Osteocyte (in vitro differentiated cells): ENCODE measurements around the gene GNGT1. TPM values are rescaled to one million over a fixed set of nuclear protein-coding genes. Genes with fewer than 3 reads are reported as not detected.
"Not testable (repeated sequence)": the region's sequence is repeated elsewhere in the genome, so short reads cannot be mapped to it uniquely, and the experiment has no call there.

Experiments
- DNase-seq: peaks from one replicate; pipeline ENCODE4 v3.0.0; 2021; ENCODE audit warnings: mixed read lengths; ENCODE audit not compliant: unreplicated experiment; ENCODE audit errors: extremely low spot score
- H3K27ac Mint-ChIP-seq: one replicate; pipeline ENCODE4 v1.8.0; 2021; ENCODE audit warnings: mild to moderate bottlenecking, mixed read lengths; ENCODE audit not compliant: unreplicated experiment
- H3K27me3 Mint-ChIP-seq: one replicate; pipeline ENCODE4 v1.8.0; 2021; ENCODE audit warnings: mixed read lengths; ENCODE audit not compliant: unreplicated experiment
- H3K36me3 Mint-ChIP-seq: one replicate; pipeline ENCODE4 v1.8.0; 2021; ENCODE audit warnings: mixed read lengths; ENCODE audit not compliant: unreplicated experiment
- H3K4me1 Mint-ChIP-seq: one replicate; pipeline ENCODE4 v1.8.0; 2021; ENCODE audit warnings: mixed read lengths; ENCODE audit not compliant: unreplicated experiment
- H3K4me3 Mint-ChIP-seq: one replicate; pipeline ENCODE4 v1.8.0; 2021; ENCODE audit warnings: mild to moderate bottlenecking, moderate library complexity, mixed read lengths; ENCODE audit not compliant: unreplicated experiment
- H3K9me3 Mint-ChIP-seq: one replicate; pipeline ENCODE4 v1.8.0; 2021; ENCODE audit warnings: mixed read lengths; ENCODE audit not compliant: unreplicated experiment
- total RNA-seq: library from RNA; stranded (reverse); gene quantifications from 2 replicates; pipeline ENCODE4 v1.2.1, GENCODE V29; 2021
- TF ChIP-seq, protein P1 (sequence below): fragments of 200-600 bp; sonication (generic); IDR thresholded peaks from 2 replicates; pipeline ENCODE4 v1.5.0; 2021; ENCODE audit warnings: antibody characterized with exemption, mild to moderate bottlenecking, moderate library complexity

GNGT1 gene
- total RNA-seq, 1 donor from 2014 or later: not detected

DNA sequence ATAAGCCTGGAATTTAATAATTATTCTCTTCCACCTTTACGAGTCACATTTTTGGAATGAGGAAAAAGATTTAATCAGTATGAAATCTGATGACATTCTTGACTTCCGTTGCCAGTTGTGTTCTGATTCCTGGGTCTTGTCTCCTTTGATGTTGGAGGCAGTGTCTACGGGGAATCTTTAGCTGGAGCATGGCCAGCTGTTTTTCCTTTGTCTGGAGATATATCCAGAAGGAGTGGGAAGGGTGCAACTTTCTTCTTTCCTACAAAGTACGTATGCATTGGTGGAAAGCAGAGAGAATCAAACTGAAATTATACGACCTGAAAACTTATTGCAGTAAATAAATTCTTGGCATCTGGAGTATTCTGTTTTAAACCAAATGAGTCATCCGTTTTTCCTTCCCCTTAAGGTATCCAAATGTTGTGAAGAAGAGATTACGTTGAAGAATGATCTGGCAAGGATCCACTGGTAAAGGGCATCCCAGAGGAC, 8.3 kb downstream of the GNGT1 start:
- TF ChIP-seq, protein P1, sequence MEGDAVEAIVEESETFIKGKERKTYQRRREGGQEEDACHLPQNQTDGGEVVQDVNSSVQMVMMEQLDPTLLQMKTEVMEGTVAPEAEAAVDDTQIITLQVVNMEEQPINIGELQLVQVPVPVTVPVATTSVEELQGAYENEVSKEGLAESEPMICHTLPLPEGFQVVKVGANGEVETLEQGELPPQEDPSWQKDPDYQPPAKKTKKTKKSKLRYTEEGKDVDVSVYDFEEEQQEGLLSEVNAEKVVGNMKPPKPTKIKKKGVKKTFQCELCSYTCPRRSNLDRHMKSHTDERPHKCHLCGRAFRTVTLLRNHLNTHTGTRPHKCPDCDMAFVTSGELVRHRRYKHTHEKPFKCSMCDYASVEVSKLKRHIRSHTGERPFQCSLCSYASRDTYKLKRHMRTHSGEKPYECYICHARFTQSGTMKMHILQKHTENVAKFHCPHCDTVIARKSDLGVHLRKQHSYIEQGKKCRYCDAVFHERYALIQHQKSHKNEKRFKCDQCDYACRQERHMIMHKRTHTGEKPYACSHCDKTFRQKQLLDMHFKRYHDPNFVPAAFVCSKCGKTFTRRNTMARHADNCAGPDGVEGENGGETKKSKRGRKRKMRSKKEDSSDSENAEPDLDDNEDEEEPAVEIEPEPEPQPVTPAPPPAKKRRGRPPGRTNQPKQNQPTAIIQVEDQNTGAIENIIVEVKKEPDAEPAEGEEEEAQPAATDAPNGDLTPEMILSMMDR: no peak
- no peaks in the 10 kb centered on the region for H3K36me3 Mint-ChIP-seq
- no peak for DNase-seq
- peak overlapping the region; percentile 67 for H3K27ac Mint-ChIP-seq
- no peaks in the 10 kb centered on the region for H3K27me3 Mint-ChIP-seq
- H3K9me3 Mint-ChIP-seq: no peaks in the 10 kb centered on the region
- H3K4me3 Mint-ChIP-seq: peak overlapping the region; percentile 48
- H3K4me1 Mint-ChIP-seq: peaks cover 33% of the 10 kb centered on the region

DNA sequence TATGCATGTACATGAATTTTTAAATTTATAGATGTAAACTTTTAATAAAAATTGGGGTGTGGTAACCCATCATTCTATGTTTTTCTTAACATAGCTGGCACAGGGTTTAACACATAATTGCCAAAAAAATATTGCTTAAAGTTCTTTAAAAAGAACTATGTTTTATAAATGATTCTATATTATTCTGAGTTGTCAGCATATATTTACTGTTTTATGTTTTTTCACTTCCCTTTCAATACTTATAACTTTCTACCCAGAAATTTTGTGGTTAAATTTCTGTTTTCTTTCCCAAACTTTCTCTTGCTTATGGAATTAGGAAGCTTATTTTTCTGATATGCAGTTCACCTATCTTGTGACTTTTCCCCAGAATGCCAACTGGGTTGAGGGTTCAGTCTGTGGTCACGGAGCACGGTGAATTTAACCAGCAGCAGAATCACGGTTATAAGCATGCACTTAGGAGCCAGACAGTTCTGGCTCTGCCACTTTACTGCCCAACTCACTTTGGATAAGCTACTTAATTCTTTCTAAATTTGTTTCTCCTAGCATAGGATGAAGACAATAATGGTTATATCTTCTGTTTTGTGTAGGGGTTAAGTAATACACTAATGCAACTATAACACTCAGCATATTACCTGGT, 9.0 kb downstream of the GNGT1 start:
- not testable (repeated sequence) for DNase-seq, H3K27me3 Mint-ChIP-seq, H3K4me3 Mint-ChIP-seq, H3K36me3 Mint-ChIP-seq, H3K9me3 Mint-ChIP-seq, H3K27ac Mint-ChIP-seq
- H3K4me1 Mint-ChIP-seq: peaks cover 35% of the 10 kb centered on the region

DNA sequence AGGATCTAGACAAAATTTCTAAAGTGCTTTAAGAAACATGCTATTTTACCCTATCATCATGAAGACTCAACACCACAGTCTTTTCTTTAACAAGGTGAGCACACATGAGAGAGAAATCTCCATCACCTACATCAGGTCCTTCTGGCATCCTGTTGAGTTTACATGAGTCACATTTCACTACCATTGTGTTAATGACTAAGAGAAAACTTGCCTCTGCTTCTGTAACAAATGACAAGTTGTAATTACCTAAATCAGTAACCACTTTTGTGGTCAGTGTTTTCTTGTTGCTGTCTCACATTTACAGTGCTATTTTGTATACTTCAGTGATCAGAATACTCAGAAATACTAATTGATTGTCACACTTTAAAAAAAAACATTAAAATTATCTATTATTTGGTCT, 9.5 kb downstream of the GNGT1 start:
- H3K36me3 Mint-ChIP-seq, H3K27me3 Mint-ChIP-seq, H3K4me3 Mint-ChIP-seq, H3K27ac Mint-ChIP-seq, H3K9me3 Mint-ChIP-seq, DNase-seq: not testable (repeated sequence)
- H3K4me1 Mint-ChIP-seq: peaks cover 36% of the 10 kb centered on the region

DNA sequence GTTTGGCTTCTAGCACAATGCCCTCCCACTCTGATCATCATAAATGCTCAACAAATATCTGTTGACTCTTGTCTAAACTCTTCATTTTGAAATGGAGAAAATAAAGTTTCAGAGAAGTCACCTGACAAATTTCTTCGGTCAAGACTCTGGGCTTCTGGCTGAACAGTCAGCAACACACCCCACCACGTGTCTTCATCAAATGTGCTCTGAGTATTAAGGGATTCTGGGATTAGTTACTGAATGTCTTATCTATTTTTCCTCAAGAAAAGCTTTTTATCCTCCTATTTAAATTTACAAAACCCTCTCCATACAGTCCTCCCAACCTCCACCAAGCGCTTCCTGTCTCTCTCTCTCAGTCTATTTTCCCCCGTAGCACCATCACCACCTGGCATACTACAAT, 9.9 kb downstream of the GNGT1 start:
- H3K4me3 Mint-ChIP-seq, H3K36me3 Mint-ChIP-seq, H3K9me3 Mint-ChIP-seq, H3K27ac Mint-ChIP-seq, H3K27me3 Mint-ChIP-seq, DNase-seq: not testable (repeated sequence)
- H3K4me1 Mint-ChIP-seq: peaks cover 37% of the 10 kb centered on the region

DNA sequence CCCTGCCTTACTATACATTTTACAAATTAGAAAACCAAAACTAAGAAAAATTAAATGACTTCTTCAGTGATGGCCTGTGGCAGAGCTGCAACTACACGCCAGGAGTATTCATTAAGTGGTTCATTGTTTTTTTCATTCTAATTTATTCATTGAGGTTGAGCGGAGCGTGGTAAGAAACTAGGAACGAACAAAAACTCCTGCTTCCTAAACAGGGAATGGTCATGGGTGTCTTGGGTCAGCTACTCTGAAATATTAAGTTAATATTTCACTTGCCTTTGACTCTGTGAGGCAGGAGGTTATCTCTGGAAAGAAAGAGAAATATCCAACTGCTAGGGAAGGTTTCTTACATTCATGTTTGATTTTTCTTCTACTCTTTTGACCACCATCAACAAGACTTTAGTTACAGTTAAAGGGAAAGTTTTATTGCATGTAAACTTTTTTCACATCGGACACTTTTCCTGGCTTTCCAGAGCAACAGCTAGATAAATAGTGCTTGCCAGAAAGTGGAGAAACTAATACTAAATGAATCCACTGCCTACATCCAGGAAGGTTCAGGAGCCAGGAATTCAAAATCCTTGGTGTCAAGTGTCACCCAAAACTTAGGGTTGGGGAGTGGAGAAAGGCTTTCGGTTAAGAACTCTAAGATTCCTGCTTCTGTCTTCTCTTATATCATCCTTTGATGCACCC, 14.3 kb downstream of the GNGT1 start:
- Mint-ChIP-seq H3K27ac (peak overlapping the region; percentile 97), H3K36me3 (peaks cover 14% of the 10 kb centered on the region), H3K9me3 (no peaks in the 10 kb centered on the region), H3K4me3 (peak overlapping the region; percentile 94), H3K27me3 (no peaks in the 10 kb centered on the region), H3K4me1 (peaks cover 43% of the 10 kb centered on the region)
- no peak for DNase-seq
- TF ChIP-seq, protein P1: no peak

DNA sequence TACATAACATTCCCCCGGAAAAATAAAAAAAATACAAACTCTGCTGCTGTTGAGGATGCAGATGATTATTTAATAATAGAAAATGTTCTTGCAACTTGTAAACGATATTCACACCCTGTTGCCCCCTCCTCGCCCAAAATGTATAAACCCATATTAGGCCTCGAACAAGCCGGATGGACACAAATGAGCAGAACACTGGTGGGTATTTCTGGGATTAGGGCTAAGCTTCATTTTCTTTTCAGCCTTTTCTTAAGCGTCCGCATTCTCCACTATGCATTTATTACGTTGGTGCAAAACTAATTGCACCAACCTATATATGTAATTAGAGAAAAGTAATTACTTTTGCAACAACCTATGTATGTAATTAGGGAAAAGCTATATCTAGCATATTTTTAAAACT, 14.8 kb downstream of the GNGT1 start:
- DNase-seq: no peak
- peak overlapping the region; percentile 97 for H3K27ac Mint-ChIP-seq
- H3K4me3 Mint-ChIP-seq: peak overlapping the region; percentile 94
- no peaks in the 10 kb centered on the region for H3K9me3 Mint-ChIP-seq
- TF ChIP-seq, protein P1: no peak
- peaks cover 43% of the 10 kb centered on the region for H3K4me1 Mint-ChIP-seq
- no peaks in the 10 kb centered on the region for H3K27me3 Mint-ChIP-seq
- peaks cover 17% of the 10 kb centered on the region for H3K36me3 Mint-ChIP-seq
